ENCODE measurements around the gene ANKRD27. TPM values are rescaled to one million over a fixed set of nuclear protein-coding genes. Genes with fewer than 3 reads are reported as not detected.

The ANKRD27 gene
- total RNA-seq, 1 experiment from 2014 or later = 64.2 TPM

DNA sequence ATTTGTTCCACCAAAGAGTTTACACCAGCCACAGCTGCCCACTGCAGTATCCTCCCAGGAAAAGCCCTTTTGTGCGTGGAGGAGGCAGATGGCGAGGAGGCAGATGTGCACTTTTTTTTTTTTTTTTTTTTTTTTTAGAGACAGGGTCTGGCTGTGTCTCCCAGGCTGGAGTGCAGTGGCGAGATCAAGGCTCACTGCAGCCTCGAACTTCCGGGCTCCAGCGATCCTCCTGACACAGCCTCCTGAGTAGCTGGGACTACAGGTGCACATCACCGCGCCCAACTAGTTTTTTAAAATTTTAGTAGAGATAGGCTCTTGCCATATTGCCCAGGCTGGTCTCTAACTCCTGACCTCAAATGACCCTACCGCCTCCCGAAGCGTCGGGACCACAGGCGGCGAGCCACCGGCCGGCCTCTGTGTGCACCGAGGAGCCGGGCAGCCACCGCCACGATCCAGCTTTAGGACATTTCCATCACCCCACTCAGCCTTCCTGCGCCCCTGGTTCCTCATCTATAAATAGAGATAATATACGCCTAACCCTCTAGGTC is 94.6 kb downstream of the ANKRD27 start:
- POLR2A ChIA-PET = no interaction called here
- BruUV-seq (replicated peaks) = no TSS peak
- Histone ChIP-seq H3K27ac (ENCODE audit: low read length) (peak overlapping the region; percentile 64; the same call in 1 of the 2 replicates), H3K27me3 (ENCODE audit: control insufficient read depth, insufficient read depth, low read length) (no peaks in the 10 kb centered on the region), H3K9me3 (ENCODE audit: control insufficient read depth, insufficient read depth, low read depth, low read length) (no peaks in the 10 kb centered on the region), H3K36me3 (ENCODE audit: control insufficient read depth, insufficient read depth, low read length) (peaks cover 20% of the 10 kb centered on the region), H3K4me3 (ENCODE audit: low read depth in 2 of 2, low read length in 2 of 2) (peak overlapping the region; percentile 76 to 80), H3K4me1 (ENCODE audit: control insufficient read depth, insufficient read depth, low read length) (peaks cover 7% of the 10 kb centered on the region)
- DNase-seq (ENCODE audit: low read depth, low spot score) (no peak), ATAC-seq (peak; percentile 68)
- no peak for TF ChIP-seq REST (IDR thresholded peaks at IDR 0.05; ENCODE audit: insufficient read depth in 1 of 2, low read depth in 2 of 2, low read length in 1 of 2)
- intact Hi-C loops (cut with micrococcal nuclease; ENCODE audit: unreplicated experiment) (no loop called here), in situ Hi-C loops (cut with HindIII; ENCODE audit: low pct_unique_long_range_greater_than_20kb, low sequenced_read_pairs) (no loop called here)
- CTCF ChIA-PET = no interaction called here

- H3K4me3 ChIP-seq (ENCODE audit: low read depth in 2 of 2, low read length in 2 of 2) = no peak overlapping the region
- BruUV-seq (replicated peaks) = no TSS peak
- ChIA-PET CTCF (no interaction called here), POLR2A (interaction anchor here (0.6 kb wide), 1 partner anchor 1897 kb away, joined by 9 read pairs; no protein-coding TSS in a partner anchor)
- no peaks in the 10 kb centered on the region for H3K9me3 ChIP-seq (ENCODE audit: control insufficient read depth, insufficient read depth, low read depth, low read length)
- in situ Hi-C loops (cut with HindIII; ENCODE audit: low pct_unique_long_range_greater_than_20kb, low sequenced_read_pairs) = no loop called here
- DNase-seq (ENCODE audit: low read depth, low spot score) (no peak), ATAC-seq (no peak)
- TF ChIP-seq, protein P1, sequence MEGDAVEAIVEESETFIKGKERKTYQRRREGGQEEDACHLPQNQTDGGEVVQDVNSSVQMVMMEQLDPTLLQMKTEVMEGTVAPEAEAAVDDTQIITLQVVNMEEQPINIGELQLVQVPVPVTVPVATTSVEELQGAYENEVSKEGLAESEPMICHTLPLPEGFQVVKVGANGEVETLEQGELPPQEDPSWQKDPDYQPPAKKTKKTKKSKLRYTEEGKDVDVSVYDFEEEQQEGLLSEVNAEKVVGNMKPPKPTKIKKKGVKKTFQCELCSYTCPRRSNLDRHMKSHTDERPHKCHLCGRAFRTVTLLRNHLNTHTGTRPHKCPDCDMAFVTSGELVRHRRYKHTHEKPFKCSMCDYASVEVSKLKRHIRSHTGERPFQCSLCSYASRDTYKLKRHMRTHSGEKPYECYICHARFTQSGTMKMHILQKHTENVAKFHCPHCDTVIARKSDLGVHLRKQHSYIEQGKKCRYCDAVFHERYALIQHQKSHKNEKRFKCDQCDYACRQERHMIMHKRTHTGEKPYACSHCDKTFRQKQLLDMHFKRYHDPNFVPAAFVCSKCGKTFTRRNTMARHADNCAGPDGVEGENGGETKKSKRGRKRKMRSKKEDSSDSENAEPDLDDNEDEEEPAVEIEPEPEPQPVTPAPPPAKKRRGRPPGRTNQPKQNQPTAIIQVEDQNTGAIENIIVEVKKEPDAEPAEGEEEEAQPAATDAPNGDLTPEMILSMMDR (IDR thresholded peaks at IDR 0.05) = no peak
- TF ChIP-seq SIN3A (IDR thresholded peaks at IDR 0.05; ENCODE audit: borderline replicate concordance, insufficient read depth, low read depth, low read length) (no peak), REST (IDR thresholded peaks at IDR 0.05; ENCODE audit: insufficient read depth in 1 of 2, low read depth in 2 of 2, low read length in 1 of 2) (no peak), TCF7L2 (IDR thresholded peaks at IDR 0.05; ENCODE audit: low read depth, low read length) (no peak)
- H3K27ac ChIP-seq (ENCODE audit: low read length) = no peak overlapping the region
- intact Hi-C loops (cut with micrococcal nuclease; ENCODE audit: unreplicated experiment) = no loop called here
- H3K36me3 ChIP-seq (ENCODE audit: control insufficient read depth, insufficient read depth, low read length) = no peaks in the 10 kb centered on the region
- no peaks in the 10 kb centered on the region for H3K27me3 ChIP-seq (ENCODE audit: control insufficient read depth, insufficient read depth, low read length)
- no peaks in the 10 kb centered on the region for H3K4me1 ChIP-seq (ENCODE audit: control insufficient read depth, insufficient read depth, low read length)
Observed at GRCh38 chr19:32576790-32577189, 98.2 kb downstream of the ANKRD27 start.

Measured in Panc1 (cell line).